H1 (cell line): ENCODE data around the gene JTB. TPM values are rescaled to one million over a fixed set of nuclear protein-coding genes. Genes with fewer than 3 reads are reported as not detected.

ENCODE experiments used
- CTCF ChIA-PET: fragments of 300-600 bp; sonication (Branson Sonifier 250); formaldehyde crosslinking; loops from one replicate; lab custom pipeline; 2021; ENCODE audit not compliant: partially characterized antibody; lab: Charles Lee
- POLR2A ChIA-PET: fragments of 300-600 bp; sonication (Branson Sonifier 250); formaldehyde crosslinking; loops from one replicate; lab custom pipeline; 2021; ENCODE audit warnings: inconsistent platforms; ENCODE audit not compliant: partially characterized antibody; lab: Charles Lee
- DNase-seq, 2 experiments: peaks; one replicate each; pipeline versions ENCODE4 v3.0.0 to v3.0.0-alpha.2; 2010 to 2022; ENCODE audit warnings: low spot score in 2 of 2, low read depth in 1 of 2, mixed read lengths in 1 of 2
- FAIRE-seq: peaks from 2 replicates; lab custom pipeline; 2011; peaks lifted over from hg19 to GRCh38; lab: Jason Lieb, UNC
- H2AFZ ChIP-seq: 2 replicates; pipeline ENCODE4 v1.8.1; 2012; ENCODE audit warnings: low read length, inconsistent platforms
- H2AK5ac ChIP-seq: 2 replicates; pipeline ENCODE4 v1.6.1; 2013; ENCODE audit warnings: low read depth, low read length
- H2BK120ac ChIP-seq: replicated peaks from 2 replicates; pipeline ENCODE3; 2013; ENCODE audit warnings: low read depth, low read length, inconsistent platforms
- H2BK12ac ChIP-seq: 2 replicates; pipeline ENCODE4 v1.6.1; 2013; ENCODE audit warnings: low read depth, low read length
- H2BK15ac ChIP-seq: 2 replicates; pipeline ENCODE4 v1.6.1; 2013; ENCODE audit warnings: low read length
- H2BK20ac ChIP-seq: 2 replicates; pipeline ENCODE4 v1.6.1; 2013; ENCODE audit warnings: low read length
- H2BK5ac ChIP-seq: 2 replicates; pipeline ENCODE4 v1.6.1; 2013; ENCODE audit warnings: low read depth, low read length
- H3K14ac ChIP-seq: 2 replicates; pipeline ENCODE4 v1.6.1; 2013; ENCODE audit warnings: inconsistent platforms; ENCODE audit not compliant: insufficient read length
- H3K18ac ChIP-seq: 2 replicates; pipeline ENCODE4 v1.6.1; 2013; ENCODE audit warnings: low read length; ENCODE audit errors: extremely low read depth
- H3K23ac ChIP-seq: 2 replicates; pipeline ENCODE4 v1.6.1; 2013; ENCODE audit warnings: inconsistent platforms; ENCODE audit not compliant: insufficient read length
- H3K23me2 ChIP-seq: 2 replicates; pipeline ENCODE4 v1.6.1; 2013; ENCODE audit warnings: low read depth, low read length
- H3K27ac ChIP-seq: 2 replicates; pipeline ENCODE4 v1.6.1; 2011; ENCODE audit warnings: low read depth, low read length, inconsistent platforms
- H3K27me3 ChIP-seq, 4 experiments: replicated peaks in 1 of 4; 1 replicate in 1 of 4; 2 replicates in 3 of 4; pipeline versions ENCODE4 v1.6.1 to v1.8.1; 2011 to 2013; ENCODE audit warnings: low read length in 3 of 4, mild to moderate bottlenecking in 3 of 4, inconsistent platforms in 2 of 4, mixed read lengths in 2 of 4, moderate library complexity in 1 of 4; ENCODE audit not compliant: control insufficient read depth in 3 of 4, insufficient read depth in 3 of 4; ENCODE audit errors: extremely low read depth in 1 of 4
- H3K36me3 ChIP-seq, 4 experiments: 2 replicates each; pipeline versions ENCODE4 v1.6.1 to v1.8.1; 2011 to 2013; ENCODE audit warnings: mild to moderate bottlenecking in 4 of 4, low read length in 3 of 4, moderate library complexity in 2 of 4, control low read depth in 1 of 4, inconsistent platforms in 1 of 4; ENCODE audit not compliant: insufficient read depth in 4 of 4, control insufficient read depth in 2 of 4
- H3K4ac ChIP-seq: replicated peaks from 2 replicates; pipeline ENCODE3; 2013; ENCODE audit warnings: low read length, low read depth, mixed read lengths, inconsistent platforms; ENCODE audit not compliant: insufficient read length
- H3K4me1 ChIP-seq, 4 experiments: replicated peaks in 1 of 4; 1 replicate in 1 of 4; 2 replicates in 3 of 4; pipeline versions ENCODE4 v1.6.1 to v1.8.1; 2011 to 2013; ENCODE audit warnings: low read length in 3 of 4, inconsistent platforms in 2 of 4, mixed read lengths in 1 of 4; ENCODE audit not compliant: insufficient read depth in 4 of 4, control insufficient read depth in 3 of 4
- H3K4me2 ChIP-seq, 2 experiments: 2 replicates each; pipeline versions ENCODE4 v1.6.1 to v1.8.1; 2011 to 2013; ENCODE audit warnings: low read depth in 2 of 2, low read length in 2 of 2, control low read depth in 1 of 2, inconsistent platforms in 1 of 2, mild to moderate bottlenecking in 1 of 2; ENCODE audit not compliant: insufficient read depth in 1 of 2
- H3K4me3 ChIP-seq, 4 experiments: fragments of 200-600, 300-600 bp in 1 of 4; sonication (generic), shearing (Covaris generic), sonication (Bioruptor Twin) in 1 of 4; 2 replicates each; pipeline versions ENCODE4 v1.5.1 to v1.8.1; 2011 to 2016; ENCODE audit warnings: low read length in 4 of 4, low read depth in 3 of 4, control low read depth in 2 of 4, inconsistent platforms in 2 of 4, mild to moderate bottlenecking in 2 of 4, mixed read lengths in 1 of 4, moderate library complexity in 1 of 4; ENCODE audit not compliant: insufficient read depth in 2 of 4; ENCODE audit errors: extremely low read depth in 1 of 4
- H3K56ac ChIP-seq: replicated peaks from 2 replicates; pipeline ENCODE3; 2013; ENCODE audit warnings: low read depth, mild to moderate bottlenecking, mixed read lengths, low read length, inconsistent platforms; ENCODE audit not compliant: insufficient read length
- H3K79me1 ChIP-seq: 2 replicates; pipeline ENCODE4 v1.6.1; 2013; ENCODE audit warnings: low read depth, low read length, control low read depth
- H3K79me2 ChIP-seq, 2 experiments: 2 replicates each; pipeline versions ENCODE4 v1.6.1 to v1.8.1; 2012 to 2013; ENCODE audit warnings: low read length in 2 of 2, mild to moderate bottlenecking in 2 of 2, inconsistent platforms in 1 of 2; ENCODE audit not compliant: insufficient read depth in 2 of 2, control insufficient read depth in 1 of 2
- H3K9ac ChIP-seq, 4 experiments: replicated peaks in 1 of 4; 1 replicate in 1 of 4; 2 replicates in 3 of 4; pipeline versions ENCODE4 v1.6.1 to v1.8.1; 2011 to 2013; ENCODE audit warnings: low read depth in 3 of 4, low read length in 3 of 4, control low read depth in 2 of 4, mild to moderate bottlenecking in 2 of 4, moderate library complexity in 2 of 4, inconsistent platforms in 1 of 4; ENCODE audit errors: extremely low read depth in 1 of 4
- H3K9me3 ChIP-seq, 2 experiments: 2 replicates each; pipeline versions ENCODE4 v1.6.1 to v1.8.1; 2012 to 2013; ENCODE audit warnings: mild to moderate bottlenecking in 2 of 2, moderate library complexity in 2 of 2, control low read depth in 1 of 2, inconsistent platforms in 1 of 2, low read depth in 1 of 2, low read length in 1 of 2, mixed read lengths in 1 of 2; ENCODE audit not compliant: insufficient read depth in 2 of 2
- H4K20me1 ChIP-seq, 2 experiments: replicated peaks in 1 of 2; 2 replicates each; pipeline versions ENCODE3 to v1.8.1; 2011 to 2013; ENCODE audit warnings: inconsistent platforms in 2 of 2, low read length in 2 of 2, mild to moderate bottlenecking in 1 of 2; ENCODE audit not compliant: insufficient read depth in 2 of 2, control insufficient read depth in 1 of 2
- H4K5ac ChIP-seq: 2 replicates; pipeline ENCODE4 v1.6.1; 2013; ENCODE audit warnings: low read length, low read depth, mixed read lengths, inconsistent platforms; ENCODE audit not compliant: insufficient read length
- H4K8ac ChIP-seq: 2 replicates; pipeline ENCODE4 v1.8.0; 2013; ENCODE audit warnings: mild to moderate bottlenecking, moderate library complexity, low read length, inconsistent platforms; ENCODE audit not compliant: insufficient read depth; ENCODE audit errors: extremely low read depth
- H4K91ac ChIP-seq: replicated peaks from 2 replicates; pipeline ENCODE3; 2013; ENCODE audit warnings: low read length, mixed read lengths, inconsistent platforms; ENCODE audit not compliant: insufficient read length
- JUN ChIP-seq: IDR thresholded peaks from 2 replicates; pipeline ENCODE4 v1.6.1; 2011; ENCODE audit warnings: low read depth, mild to moderate bottlenecking, improper control_type of control experiment, low read length
- KDM1A ChIP-seq: fragments of 200-600, 300-600 bp; sonication (generic); IDR thresholded peaks from 2 replicates; pipeline ENCODE4 v1.7.1; 2016; ENCODE audit warnings: mild to moderate bottlenecking, low read length, borderline replicate concordance
- POLR2AphosphoS5 ChIP-seq: IDR thresholded peaks from 2 replicates; pipeline ENCODE4 v1.6.1; 2011; ENCODE audit warnings: low read depth, low read length
- WGBS, 2 experiments: shearing (Covaris generic) in 1 of 2; methylation state at CpG; one replicate each; pipeline versions ENCODE4 v1.1.6 to v1.1.7; 2013 to 2015; ENCODE audit warnings: low lambda C conversion rate in 2 of 2, mixed read lengths in 2 of 2, inconsistent platforms in 1 of 2, low coverage in 1 of 2, missing lambda C conversion rate in 1 of 2; ENCODE audit not compliant: insufficient replicate concordance in 2 of 2, insufficient coverage in 1 of 2, insufficient read length in 1 of 2; ENCODE audit errors: extremely low coverage in 1 of 2, missing lambda C conversion rate in 1 of 2; 5-methylcytosine and 5-hydroxymethylcytosine counted together
- polyA plus RNA-seq, 7 experiments: library from polyadenylated mRNA; depleted of rRNA in 3 of 7; stranded (reverse) in 5 of 7; unstranded in 2 of 7; fragments of >200 nt in 5 of 7; fragments of 200-250 nt in 2 of 7; gene quantifications; 1 replicate in 5 of 7; 2 replicates in 1 of 7; 4 replicates in 1 of 7; pipeline versions ENCODE4 v1.2.1 to v1.2.3, GENCODE V29; 2011 to 2013; ENCODE audit warnings: missing spikeins in 2 of 7, mixed read lengths in 2 of 7
- total RNA-seq: library from RNA; stranded (reverse); fragmentation: NEBNext Ultra II Directional; extraction: Animal tissue kit (Norgen Biotek cat#: 25700); gene quantifications from 2 replicates; pipeline ENCODE4 v1.2.1, GENCODE V29; 2021

JTB gene
- total and polyA plus RNA-seq, 2 of the 8 experiments (the other 6 are each of a cell fraction or from before 2014, with no cell fraction given) = 91.1 to 122 TPM

- no peak overlapping the region for H3K18ac ChIP-seq
- no peak overlapping the region for H3K4me3 ChIP-seq
- no peak overlapping the region for H3K23ac ChIP-seq
- no peak overlapping the region for H4K91ac ChIP-seq
- H3K27me3 ChIP-seq = no peaks in the 10 kb centered on the region
- DNase-seq (no peak), FAIRE-seq (no peak)
- no peaks in the 10 kb centered on the region for H4K20me1 ChIP-seq
- H4K8ac ChIP-seq = no peak overlapping the region
- peaks cover 13% of the 10 kb centered on the region for H3K23me2 ChIP-seq
- H3K27ac ChIP-seq = no peak overlapping the region
- 83% methylated on average over 7 of the region's 7 CpGs; no CpG with 5 or more reads in 1 of the 2 experiments for WGBS, 2 experiments
- H2BK12ac ChIP-seq = no peak overlapping the region
- H3K4ac ChIP-seq = no peak overlapping the region
- H2AFZ ChIP-seq = no peak overlapping the region
- H3K4me2 ChIP-seq = no peak overlapping the region
- peaks cover 6% of the 10 kb centered on the region for H3K79me1 ChIP-seq
- H4K5ac ChIP-seq = no peak overlapping the region
- H2BK15ac ChIP-seq = no peak overlapping the region
- H3K79me2 ChIP-seq = peaks cover 0 to 24% of the 10 kb centered on the region in 2 experiments; a peak in 2 of 4 replicates
- no peak overlapping the region for H2BK120ac ChIP-seq
- H2BK20ac ChIP-seq = no peak overlapping the region
- no peak overlapping the region for H2AK5ac ChIP-seq
- no peaks in the 10 kb centered on the region for H3K9me3 ChIP-seq
- CTCF ChIA-PET = interaction anchor here (2.2 to 3.8 kb wide), 3 partner anchors 10 to 27 kb away, joined by 8 to 14 read pairs (median 8); partner anchors contain the start of genes DENND4B, RAB13 and SLC39A1
- POLR2A ChIA-PET = interaction anchor here (1.3 to 15.5 kb wide), 5 partner anchors 8 to 181 kb away, joined by 3 to 276 read pairs (median 156); partner anchors contain the start of genes CREB3L4, CRTC2, DENND4B and RAB13
- TF ChIP-seq JUN (no peak), POLR2AphosphoS5 (0 out of 2 replicates have a peak, but pooled peaks have one; percentile 7), KDM1A (no peak)
- TF ChIP-seq, all 59 proteins: peak for 1
- Histone ChIP-seq H3K9ac (no peak overlapping the region), H3K36me3 (peaks cover 11 to 36% (median 18%) of the 10 kb centered on the region in 4 experiments; a peak in 7 of 8 replicates), H3K14ac (no peak overlapping the region), H2BK5ac (no peak overlapping the region), H3K56ac (no peak overlapping the region), H3K4me1 (peaks cover 0 to 6% (median under 1%) of the 10 kb centered on the region in 4 experiments; a peak in 4 of 7 replicates)
Measured at GRCh38 chr1:153973525-153973924, 3.9 kb downstream of the JTB start.
